Endothelial cell (in vitro differentiated cells): ENCODE results near the gene IQSEC3. TPM values are rescaled to one million over a fixed set of nuclear protein-coding genes. Genes with fewer than 3 reads are reported as not detected.
"Not testable (repeated sequence)": the region's sequence is repeated elsewhere in the genome, so short reads cannot be mapped to it uniquely, and the experiment has no call there.

Experiments
- DNase-seq: peaks from one replicate; pipeline ENCODE4 v3.0.0; 2021; ENCODE audit warnings: low spot score
- H3K27ac Mint-ChIP-seq: one replicate; pipeline ENCODE4 v1.8.0; 2021; ENCODE audit warnings: mixed read lengths, inconsistent platforms; ENCODE audit not compliant: unreplicated experiment
- H3K27me3 Mint-ChIP-seq: one replicate; pipeline ENCODE4 v1.8.0; 2021; ENCODE audit warnings: mild to moderate bottlenecking, moderate library complexity, mixed read lengths, inconsistent platforms; ENCODE audit not compliant: unreplicated experiment
- H3K36me3 Mint-ChIP-seq: one replicate; pipeline ENCODE4 v1.8.0; 2021; ENCODE audit warnings: mild to moderate bottlenecking, low read depth, mixed read lengths, inconsistent platforms; ENCODE audit not compliant: unreplicated experiment
- H3K4me1 Mint-ChIP-seq: one replicate; pipeline ENCODE4 v1.8.0; 2021; ENCODE audit warnings: mild to moderate bottlenecking, mixed read lengths, inconsistent platforms; ENCODE audit not compliant: unreplicated experiment
- H3K4me3 Mint-ChIP-seq: one replicate; pipeline ENCODE4 v1.8.0; 2021; ENCODE audit warnings: mild to moderate bottlenecking, mixed read lengths, inconsistent platforms; ENCODE audit not compliant: unreplicated experiment
- H3K9me3 Mint-ChIP-seq: one replicate; pipeline ENCODE4 v1.8.0; 2021; ENCODE audit warnings: mixed read lengths, inconsistent platforms; ENCODE audit not compliant: unreplicated experiment
- CTCF ChIP-seq: fragments of 200-600 bp; sonication (generic); IDR thresholded peaks from one replicate; pipeline ENCODE4 v1.5.0; 2021; ENCODE audit warnings: antibody characterized with exemption; ENCODE audit not compliant: unreplicated experiment
- total RNA-seq: library from RNA; stranded (reverse); fragmentation: NEBNext Ultra II Directional; extraction: Animal tissue kit (Norgen Biotek cat#: 25700); gene quantifications from one replicate; pipeline ENCODE4 v1.2.1, GENCODE V29; 2021; ENCODE audit not compliant: unreplicated experiment

IQSEC3 gene
- total RNA-seq, 1 donor from 2014 or later, result 13.2 TPM

- not testable (repeated sequence) for H3K27me3 Mint-ChIP-seq, H3K27ac Mint-ChIP-seq, H3K4me1 Mint-ChIP-seq, H3K36me3 Mint-ChIP-seq, H3K9me3 Mint-ChIP-seq, H3K4me3 Mint-ChIP-seq, DNase-seq
Observed at GRCh38 chr12:49149-49548, 17.4 kb upstream of the IQSEC3 start.

GRCh38 chr12:51087-51486 lies 15.5 kb upstream of the IQSEC3 start:
- H3K4me3 Mint-ChIP-seq, H3K36me3 Mint-ChIP-seq, H3K27me3 Mint-ChIP-seq, H3K4me1 Mint-ChIP-seq, H3K9me3 Mint-ChIP-seq, H3K27ac Mint-ChIP-seq, DNase-seq: not testable (repeated sequence)

- not testable (repeated sequence) for H3K27ac Mint-ChIP-seq, H3K4me1 Mint-ChIP-seq, H3K27me3 Mint-ChIP-seq, H3K4me3 Mint-ChIP-seq, H3K9me3 Mint-ChIP-seq, H3K36me3 Mint-ChIP-seq, DNase-seq
Observed at GRCh38 chr12:51962-52361, 14.6 kb upstream of the IQSEC3 start.

- not testable (repeated sequence) for H3K27ac Mint-ChIP-seq, H3K9me3 Mint-ChIP-seq, H3K4me3 Mint-ChIP-seq, H3K36me3 Mint-ChIP-seq, H3K4me1 Mint-ChIP-seq, DNase-seq, H3K27me3 Mint-ChIP-seq
Observed at GRCh38 chr12:52902-53734, 13.4 kb upstream of the IQSEC3 start.

GRCh38 chr12:53735-54730 lies 12.5 kb upstream of the IQSEC3 start:
- Mint-ChIP-seq H3K27me3 (peaks cover 4% of the 10 kb centered on the region), H3K4me1 (peaks cover 3% of the 10 kb centered on the region), H3K9me3 (no peaks in the 10 kb centered on the region), H3K36me3 (no peaks in the 10 kb centered on the region), H3K27ac (no peak overlapping the region), H3K4me3 (no peak overlapping the region)
- no peak for DNase-seq
- no peak for TF ChIP-seq CTCF

- Mint-ChIP-seq H3K36me3 (no peaks in the 10 kb centered on the region), H3K27ac (no peak overlapping the region), H3K4me3 (no peak overlapping the region), H3K4me1 (no peaks in the 10 kb centered on the region), H3K9me3 (no peaks in the 10 kb centered on the region), H3K27me3 (peaks cover 3% of the 10 kb centered on the region)
- DNase-seq, result no peak
- TF ChIP-seq CTCF, result no peak
Observed at GRCh38 chr12:54750-55535, 11.6 kb upstream of the IQSEC3 start.
